LNCaP clone FGC (cell line): ENCODE measurements around the gene PHYHD1.

Source experiments
- DNase-seq: peaks from one replicate; pipeline ENCODE4 v3.0.0-alpha.2; 2011; ENCODE audit warnings: low read depth
- H3K4me3 ChIP-seq: 2 replicates; pipeline ENCODE4 v1.5.1; 2011; ENCODE audit warnings: mild to moderate bottlenecking, low read depth, low read length, control low read depth
- TF ChIP-seq, protein P1 (sequence below): IDR thresholded peaks from 2 replicates; pipeline ENCODE4 v1.5.1; 2012; ENCODE audit warnings: mild to moderate bottlenecking; ENCODE audit not compliant: control insufficient read depth, insufficient read depth; ENCODE audit errors: extremely low read depth

Gene PHYHD1

GRCh38 chr9:128885798-128886197 lies 35.0 kb upstream of the PHYHD1 start:
- no peak for DNase-seq
- TF ChIP-seq, protein P1, sequence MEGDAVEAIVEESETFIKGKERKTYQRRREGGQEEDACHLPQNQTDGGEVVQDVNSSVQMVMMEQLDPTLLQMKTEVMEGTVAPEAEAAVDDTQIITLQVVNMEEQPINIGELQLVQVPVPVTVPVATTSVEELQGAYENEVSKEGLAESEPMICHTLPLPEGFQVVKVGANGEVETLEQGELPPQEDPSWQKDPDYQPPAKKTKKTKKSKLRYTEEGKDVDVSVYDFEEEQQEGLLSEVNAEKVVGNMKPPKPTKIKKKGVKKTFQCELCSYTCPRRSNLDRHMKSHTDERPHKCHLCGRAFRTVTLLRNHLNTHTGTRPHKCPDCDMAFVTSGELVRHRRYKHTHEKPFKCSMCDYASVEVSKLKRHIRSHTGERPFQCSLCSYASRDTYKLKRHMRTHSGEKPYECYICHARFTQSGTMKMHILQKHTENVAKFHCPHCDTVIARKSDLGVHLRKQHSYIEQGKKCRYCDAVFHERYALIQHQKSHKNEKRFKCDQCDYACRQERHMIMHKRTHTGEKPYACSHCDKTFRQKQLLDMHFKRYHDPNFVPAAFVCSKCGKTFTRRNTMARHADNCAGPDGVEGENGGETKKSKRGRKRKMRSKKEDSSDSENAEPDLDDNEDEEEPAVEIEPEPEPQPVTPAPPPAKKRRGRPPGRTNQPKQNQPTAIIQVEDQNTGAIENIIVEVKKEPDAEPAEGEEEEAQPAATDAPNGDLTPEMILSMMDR: no peak
- no peak overlapping the region for H3K4me3 ChIP-seq

DNA sequence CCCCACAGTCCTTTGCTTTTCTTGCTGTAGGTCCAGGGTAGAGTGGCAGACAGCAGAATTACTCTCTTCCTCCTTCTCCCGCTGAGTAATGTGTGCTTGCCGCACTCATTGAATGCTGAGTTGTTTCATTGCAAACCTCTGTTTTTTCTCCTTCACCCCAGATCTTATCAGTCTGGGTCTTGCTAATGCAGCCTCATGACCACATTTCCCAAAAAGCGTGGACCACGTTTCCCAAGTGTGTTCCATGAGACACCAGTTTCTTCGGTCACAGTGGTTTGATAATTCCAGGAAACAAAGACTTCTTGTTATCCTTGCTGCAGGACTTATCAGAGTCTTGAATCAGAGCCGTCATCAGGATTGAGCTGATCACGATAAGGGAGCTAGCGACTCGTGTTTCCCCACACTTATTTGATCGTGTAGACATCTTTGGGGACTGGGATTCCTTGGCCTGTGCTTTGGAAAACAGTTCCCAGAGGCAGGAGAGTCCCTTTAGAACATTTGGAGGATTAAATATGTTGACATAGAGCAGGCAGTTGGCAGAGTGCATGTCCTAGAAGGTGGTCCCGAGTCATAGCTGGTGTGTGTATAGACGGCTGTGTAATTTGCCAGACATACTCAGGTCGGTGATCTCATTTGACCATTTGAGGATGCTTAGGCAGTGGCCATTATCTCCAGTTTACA lies 34.4 kb upstream of the PHYHD1 start:
- H3K4me3 ChIP-seq: no peak overlapping the region
- TF ChIP-seq, protein P1: no peak
- DNase-seq: no peak

DNA sequence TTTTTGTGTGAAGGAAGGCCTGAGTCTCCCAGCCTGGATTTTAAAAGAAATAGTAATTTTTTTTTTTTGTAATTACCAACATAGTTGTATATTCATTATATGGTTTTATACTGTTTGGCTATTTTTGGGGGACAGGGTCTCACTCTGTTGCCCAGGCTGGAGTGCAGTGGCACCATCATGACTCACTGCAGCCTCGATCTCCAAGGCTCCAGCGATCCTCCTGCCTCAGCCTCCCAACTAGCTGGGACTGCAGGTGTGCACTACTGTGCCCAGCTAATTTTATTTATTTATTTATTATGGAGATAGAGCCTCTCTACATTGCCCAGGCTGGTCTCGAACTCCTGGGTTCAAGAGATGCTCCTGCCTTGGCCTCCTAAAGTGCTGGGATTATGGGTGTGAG lies 33.7 kb upstream of the PHYHD1 start:
- DNase-seq: no peak
- H3K4me3 ChIP-seq: no peak overlapping the region
- TF ChIP-seq, protein P1: no peak

DNA sequence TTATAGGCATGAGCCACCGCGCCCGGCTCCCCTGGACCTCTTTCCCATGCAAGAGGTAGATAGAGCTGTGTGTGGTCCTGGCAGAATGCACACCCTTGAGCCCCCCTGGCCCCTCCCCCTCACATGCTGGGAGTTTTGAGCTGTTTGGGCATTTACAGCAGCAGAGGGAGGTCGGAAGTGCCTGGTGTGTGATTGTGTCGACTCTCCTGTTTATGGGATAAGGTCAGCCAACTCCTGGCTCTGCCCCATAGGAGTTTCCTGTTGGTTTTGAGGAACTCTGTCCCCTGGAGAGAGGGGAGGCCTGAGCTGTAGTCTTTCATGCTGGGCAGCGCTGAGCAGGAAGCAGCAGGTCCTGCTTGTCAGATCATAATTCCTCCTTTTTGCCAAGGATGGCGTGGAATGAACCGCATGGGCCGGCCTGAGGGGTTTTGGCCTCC lies 32.9 kb upstream of the PHYHD1 start:
- no peak for DNase-seq
- TF ChIP-seq, protein P1: no peak
- no peak overlapping the region for H3K4me3 ChIP-seq

DNA sequence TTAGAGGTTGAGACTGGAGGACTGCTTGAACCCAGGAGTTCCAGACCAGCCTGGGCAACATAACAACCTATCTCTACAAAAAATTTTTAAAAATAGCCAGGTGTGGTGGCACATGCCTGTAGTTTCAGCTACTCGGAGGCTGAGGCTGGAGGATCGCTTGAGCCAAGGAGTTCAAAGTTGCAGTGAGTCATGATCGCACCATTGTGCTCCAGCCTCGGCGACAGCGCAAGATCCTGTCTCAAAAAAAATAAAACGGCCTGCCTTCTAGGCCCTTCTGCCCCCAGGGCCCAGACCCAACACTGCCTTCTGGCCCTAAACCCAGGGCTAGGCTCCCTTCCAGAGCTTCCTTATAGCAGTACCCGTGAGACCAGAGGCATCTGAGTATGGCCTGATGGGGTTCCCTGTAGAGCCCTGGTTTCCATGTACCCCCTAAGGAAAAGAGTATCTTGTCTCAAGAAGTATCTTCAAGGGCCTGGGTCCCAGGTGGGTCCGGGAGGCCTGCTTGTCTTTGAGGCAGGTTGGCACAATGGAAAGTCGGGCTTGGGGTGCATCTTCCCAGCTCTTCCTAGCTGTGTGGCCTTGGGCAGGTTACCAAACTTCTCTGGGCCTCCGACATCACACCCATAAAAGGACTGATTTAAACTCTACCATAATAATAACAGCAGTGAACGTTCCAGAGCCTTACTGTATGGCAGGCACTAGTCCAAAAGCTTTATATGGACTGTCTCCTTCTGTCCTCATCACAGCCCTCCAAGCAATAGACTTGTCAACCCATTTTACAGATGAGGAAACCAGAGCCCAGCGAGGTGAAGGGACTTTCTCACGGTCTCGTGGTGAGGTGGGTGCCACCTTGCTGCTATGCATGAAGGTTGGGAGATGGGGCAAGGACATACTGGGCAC lies 29.2 kb upstream of the PHYHD1 start:
- TF ChIP-seq, protein P1: no peak
- no peak for DNase-seq
- no peak overlapping the region for H3K4me3 ChIP-seq

DNA sequence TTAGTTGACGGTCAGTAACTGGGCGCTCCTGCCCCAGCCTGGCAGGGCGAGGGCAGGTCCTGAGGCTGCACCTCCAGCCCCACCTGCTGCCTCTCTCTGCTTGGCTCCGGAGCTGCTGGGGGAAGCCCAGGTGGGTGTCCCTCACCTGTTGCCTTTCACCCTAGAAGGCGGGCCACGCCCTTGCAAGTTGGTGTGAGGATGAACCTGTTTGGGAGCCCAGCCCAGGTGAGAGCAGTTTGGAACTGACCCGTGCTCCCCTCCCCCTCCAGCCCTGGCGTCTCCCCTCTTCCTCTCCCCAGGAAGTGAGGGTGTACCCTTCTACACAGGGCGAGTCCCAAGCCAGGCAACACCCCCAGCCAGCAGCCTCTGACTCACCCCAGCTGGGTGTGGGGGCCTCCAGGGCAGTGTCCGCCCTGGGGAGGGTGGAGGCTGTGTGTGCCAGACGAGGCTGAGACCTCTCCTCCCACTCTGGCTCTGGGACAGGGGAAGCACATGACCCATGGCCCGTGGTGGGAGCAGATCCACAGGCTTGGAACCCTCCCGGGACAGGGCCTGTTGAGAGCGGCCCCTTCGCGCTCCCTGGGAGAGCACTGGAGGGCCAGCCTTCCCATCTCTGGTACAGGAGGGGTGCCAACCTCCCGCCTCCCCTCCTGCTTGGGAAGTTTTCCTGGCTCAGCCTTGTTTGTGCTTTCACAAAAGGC lies 28.4 kb upstream of the PHYHD1 start:
- DNase-seq: no peak
- TF ChIP-seq, protein P1: no peak
- H3K4me3 ChIP-seq: no peak overlapping the region
